Neutrophil (primary cell): ENCODE measurements around the gene TBXAS1.

Experiments used
- H3K27ac ChIP-seq: fragments of 200-600 bp; sonication (generic); 2 replicates; pipeline ENCODE4 v1.5.1; 2016; ENCODE audit warnings: mild to moderate bottlenecking, moderate library complexity
- H3K27me3 ChIP-seq: fragments of 200-600 bp; sonication (generic); 2 replicates; pipeline ENCODE4 v1.6.0; 2016; ENCODE audit warnings: mild to moderate bottlenecking
- H3K36me3 ChIP-seq: fragments of 200-600 bp; sonication (generic); 2 replicates; pipeline ENCODE4 v1.5.1; 2017
- H3K4me1 ChIP-seq, 2 experiments: fragments of 200-600 bp in 1 of 2; sonication (generic) in 1 of 2; 1 replicate in 1 of 2; 2 replicates in 1 of 2; pipeline versions ENCODE4 v1.5.1 to v1.6.1; 2013 to 2016; ENCODE audit warnings: low read depth in 1 of 2, low read length in 1 of 2, mild to moderate bottlenecking in 1 of 2, moderate library complexity in 1 of 2; ENCODE audit not compliant: control insufficient read depth in 1 of 2, insufficient read depth in 1 of 2
- H3K4me3 ChIP-seq, 2 experiments: fragments of 200-600 bp in 1 of 2; sonication (generic) in 1 of 2; 1 replicate in 1 of 2; 2 replicates in 1 of 2; pipeline ENCODE4 v1.5.1; 2013 to 2016; ENCODE audit warnings: low read depth in 1 of 2, low read length in 1 of 2, mild to moderate bottlenecking in 1 of 2, moderate library complexity in 1 of 2
- H3K9me3 ChIP-seq: fragments of 200-600 bp; sonication (generic); 2 replicates; pipeline ENCODE4 v1.5.1; 2016
- CTCF ChIP-seq: fragments of 200-600 bp; sonication (generic); IDR thresholded peaks from 2 replicates; pipeline ENCODE4 v1.5.1; 2016; ENCODE audit warnings: antibody characterized with exemption

Gene TBXAS1

GRCh38 chr7:140042386-140042670 lies 213.3 kb downstream of the TBXAS1 start:
- Histone ChIP-seq H3K9me3 (no peaks in the 10 kb centered on the region), H3K27me3 (no peaks in the 10 kb centered on the region), H3K36me3 (peaks cover 74% of the 10 kb centered on the region), H3K27ac (no peak overlapping the region), H3K4me3 (no peak overlapping the region), H3K4me1 (no peaks in the 10 kb centered on the region)
- no peak for TF ChIP-seq CTCF

- Histone ChIP-seq H3K4me3 (no peak overlapping the region), H3K4me1 (no peaks in the 10 kb centered on the region), H3K27me3 (no peaks in the 10 kb centered on the region), H3K27ac (no peak overlapping the region), H3K9me3 (no peaks in the 10 kb centered on the region), H3K36me3 (peaks cover 64% of the 10 kb centered on the region)
- TF ChIP-seq CTCF, result no peak
These were observed 215.2 kb downstream of the TBXAS1 start for GRCh38 chr7:140044251-140044650.

DNA sequence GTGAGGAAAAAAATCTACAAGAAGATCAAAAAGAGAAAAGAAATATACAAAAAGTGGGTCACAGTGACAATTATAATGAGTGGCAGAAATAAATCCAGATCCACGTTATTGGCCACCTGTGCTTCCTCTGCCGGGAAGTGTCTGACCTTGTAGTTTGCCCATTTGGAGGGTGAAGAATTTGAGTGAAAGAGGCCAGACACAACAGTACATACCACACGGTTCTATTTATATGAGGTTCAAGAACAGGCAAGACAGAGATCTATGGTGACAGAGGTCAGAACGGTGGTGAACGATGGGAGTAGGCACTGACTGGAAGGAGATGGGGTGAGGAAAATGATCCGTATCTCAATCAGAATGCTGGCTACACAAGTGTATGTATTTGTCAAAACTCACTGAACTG lies 216.6 kb downstream of the TBXAS1 start:
- Histone ChIP-seq H3K9me3 (no peaks in the 10 kb centered on the region), H3K27ac (no peak overlapping the region), H3K27me3 (no peaks in the 10 kb centered on the region), H3K36me3 (peaks cover 50% of the 10 kb centered on the region), H3K4me1 (no peaks in the 10 kb centered on the region), H3K4me3 (no peak overlapping the region)
- no peak for TF ChIP-seq CTCF

- Histone ChIP-seq H3K4me3 (no peak overlapping the region), H3K36me3 (peaks cover 35% of the 10 kb centered on the region), H3K27me3 (no peaks in the 10 kb centered on the region), H3K9me3 (no peaks in the 10 kb centered on the region), H3K4me1 (no peaks in the 10 kb centered on the region), H3K27ac (no peak overlapping the region)
- TF ChIP-seq CTCF, result no peak
These were observed 218.1 kb downstream of the TBXAS1 start for GRCh38 chr7:140047197-140047596.

DNA sequence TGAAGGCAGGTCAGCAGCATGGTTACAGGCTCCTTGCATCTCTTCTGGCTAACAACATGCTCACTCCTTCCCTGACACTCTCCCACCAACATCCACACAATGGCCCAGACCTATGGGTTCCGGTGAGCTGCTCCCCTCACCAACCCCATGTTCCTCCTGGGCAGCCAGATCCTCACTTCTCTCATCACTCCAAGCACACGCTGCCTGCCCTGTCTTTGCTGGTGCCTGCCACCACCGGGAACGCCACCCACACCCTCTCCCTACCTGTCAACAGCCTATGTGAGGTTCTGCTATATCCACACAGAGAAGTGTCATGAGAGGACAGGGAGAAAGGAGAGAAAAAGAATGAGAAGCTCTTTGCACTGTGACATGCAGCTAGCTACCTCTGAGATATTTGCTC lies 219.1 kb downstream of the TBXAS1 start:
- no peak for TF ChIP-seq CTCF
- Histone ChIP-seq H3K4me3 (no peak overlapping the region), H3K27me3 (no peaks in the 10 kb centered on the region), H3K9me3 (no peaks in the 10 kb centered on the region), H3K4me1 (no peaks in the 10 kb centered on the region), H3K27ac (no peak overlapping the region), H3K36me3 (peaks cover 32% of the 10 kb centered on the region)

GRCh38 chr7:140048989-140049338 lies 219.9 kb downstream of the TBXAS1 start:
- Histone ChIP-seq H3K27me3 (no peaks in the 10 kb centered on the region), H3K4me1 (no peaks in the 10 kb centered on the region), H3K36me3 (peaks cover 37% of the 10 kb centered on the region), H3K27ac (no peak overlapping the region), H3K9me3 (no peaks in the 10 kb centered on the region), H3K4me3 (no peak overlapping the region)
- TF ChIP-seq CTCF, result no peak
